ENCODE results near the gene MTPN. TPM values are rescaled to one million over a fixed set of nuclear protein-coding genes. Genes with fewer than 3 reads are reported as not detected.

Gene MTPN
- total RNA-seq, 1 experiment from 2014 or later, result 98.2 TPM

DNA sequence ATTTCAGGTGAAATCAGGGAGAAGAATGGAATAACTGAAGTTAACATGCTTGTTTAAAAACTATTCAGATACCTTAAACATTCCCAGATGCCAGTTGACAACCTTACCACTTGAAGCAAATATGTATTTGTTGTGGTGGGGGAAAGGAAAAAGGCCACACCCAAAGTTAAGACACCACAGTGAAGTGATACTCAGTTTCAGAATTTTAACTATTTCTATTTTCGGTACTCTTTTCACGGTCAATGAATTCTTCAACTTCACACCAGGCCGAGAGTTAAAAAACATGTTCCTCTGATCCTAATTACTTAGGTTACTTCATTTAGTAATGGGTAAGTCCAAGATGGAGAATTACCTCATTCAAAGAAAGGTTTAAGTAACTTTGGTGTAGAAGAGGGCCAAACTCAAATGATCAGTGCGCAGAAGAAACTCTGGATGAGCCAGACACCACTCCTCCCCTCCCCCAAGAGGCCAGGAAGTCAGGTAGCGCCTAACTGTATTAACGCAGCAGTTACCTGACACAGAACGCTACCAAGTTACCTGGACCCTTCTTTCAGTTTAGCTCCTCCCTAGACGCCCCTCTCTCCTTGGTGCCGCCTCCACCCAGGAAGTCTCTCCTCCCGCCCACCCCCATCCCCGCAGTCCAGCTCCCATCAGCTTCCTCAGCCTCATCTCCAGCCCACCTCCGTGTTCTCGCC is 700 bp downstream of the MTPN start:
- H3K4me3 Mint-ChIP-seq, result peak overlapping the region; percentile 89 to 100
- H3K27ac Mint-ChIP-seq, result peak overlapping the region; percentile 89 to 98 (median 97); a peak in 6 of 7 replicates

More for the DNA sequence above, 700 bp downstream of the MTPN start:
- Histone ChIP-seq H3K79me1 (ENCODE audit: insufficient read depth, low read depth, low read length, poor library complexity, severe bottlenecking) (peaks cover 2% of the 10 kb centered on the region), H4K8ac (replicated peaks; ENCODE audit: insufficient read length, low read depth, low read length) (no peak overlapping the region), H2BK20ac (ENCODE audit: low read depth, low read length, poor library complexity, severe bottlenecking) (no peak overlapping the region), H2BK120ac (ENCODE audit: low read depth, low read length, poor library complexity, severe bottlenecking) (no peak overlapping the region), H2AFZ (ENCODE audit: low read length) (peak overlapping the region; percentile 71), H4K91ac (ENCODE audit: insufficient read length, low read depth, low read length) (no peak overlapping the region), H3K4me2 (ENCODE audit: insufficient read depth, insufficient read length, low read length) (peak overlapping the region; percentile 88), H3K14ac (ENCODE audit: insufficient read depth, low read length) (0 out of 2 replicates have a peak overlapping the region, but pooled peaks have one; percentile 69), H3K4ac (ENCODE audit: low read depth, low read length) (no peak overlapping the region), H2BK5ac (ENCODE audit: insufficient read length, low read length) (no peak overlapping the region), H2AK5ac (ENCODE audit: insufficient read length, low read length) (no peak overlapping the region), H3K27me3 (ENCODE audit: insufficient read depth, low read length) (no peaks in the 10 kb centered on the region), H3K23me2 (ENCODE audit: insufficient read length, low read depth, low read length, poor library complexity, severe bottlenecking) (peaks cover 4% of the 10 kb centered on the region), H3T11ph (ENCODE audit: low read length) (no peak overlapping the region), H4K20me1 (ENCODE audit: control insufficient read depth, insufficient read depth, insufficient read length) (no peaks in the 10 kb centered on the region), H4K5ac (ENCODE audit: insufficient read length, low read depth, low read length) (no peak overlapping the region), H2BK15ac (ENCODE audit: low read depth, low read length) (no peak overlapping the region), H3K9me3 (ENCODE audit: control insufficient read depth, low read depth, low read length) (no peaks in the 10 kb centered on the region), H3K18ac (ENCODE audit: insufficient read length, low read depth, low read length) (no peak overlapping the region), H3K56ac (ENCODE audit: insufficient read length, low read depth, low read length) (no peak overlapping the region), H3K79me2 (ENCODE audit: insufficient read depth, low read length) (peaks cover 18% of the 10 kb centered on the region), H3K23ac (ENCODE audit: insufficient read length, low read depth, low read length) (no peak overlapping the region), H3K27ac (ENCODE audit: insufficient read length, low read depth, low read length) (peak overlapping the region; percentile 15), H2BK12ac (ENCODE audit: insufficient read length, low read depth, low read length) (peak overlapping the region; percentile 65), H3K4me1 (ENCODE audit: insufficient read depth, low read length) (no peaks in the 10 kb centered on the region; the same call in 1 of the 2 replicates), H3K9ac (ENCODE audit: extremely low read depth, insufficient read length, low read length) (peak overlapping the region; percentile 78)
- peaks cover 0 to 7% (median 2%) of the 10 kb centered on the region in 3 experiments; a peak in 3 of 7 replicates for H3K36me3 Mint-ChIP-seq (ENCODE audit: insufficient read depth in 1 of 3, low read depth in 3 of 3)
- peaks cover 0 to 4% of the 10 kb centered on the region in 2 experiments; a peak in 3 of 5 replicates for H3K9me3 Mint-ChIP-seq
- TF ChIP-seq, protein P1, sequence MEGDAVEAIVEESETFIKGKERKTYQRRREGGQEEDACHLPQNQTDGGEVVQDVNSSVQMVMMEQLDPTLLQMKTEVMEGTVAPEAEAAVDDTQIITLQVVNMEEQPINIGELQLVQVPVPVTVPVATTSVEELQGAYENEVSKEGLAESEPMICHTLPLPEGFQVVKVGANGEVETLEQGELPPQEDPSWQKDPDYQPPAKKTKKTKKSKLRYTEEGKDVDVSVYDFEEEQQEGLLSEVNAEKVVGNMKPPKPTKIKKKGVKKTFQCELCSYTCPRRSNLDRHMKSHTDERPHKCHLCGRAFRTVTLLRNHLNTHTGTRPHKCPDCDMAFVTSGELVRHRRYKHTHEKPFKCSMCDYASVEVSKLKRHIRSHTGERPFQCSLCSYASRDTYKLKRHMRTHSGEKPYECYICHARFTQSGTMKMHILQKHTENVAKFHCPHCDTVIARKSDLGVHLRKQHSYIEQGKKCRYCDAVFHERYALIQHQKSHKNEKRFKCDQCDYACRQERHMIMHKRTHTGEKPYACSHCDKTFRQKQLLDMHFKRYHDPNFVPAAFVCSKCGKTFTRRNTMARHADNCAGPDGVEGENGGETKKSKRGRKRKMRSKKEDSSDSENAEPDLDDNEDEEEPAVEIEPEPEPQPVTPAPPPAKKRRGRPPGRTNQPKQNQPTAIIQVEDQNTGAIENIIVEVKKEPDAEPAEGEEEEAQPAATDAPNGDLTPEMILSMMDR (conservative IDR thresholded peaks at IDR 0.05), result no peak
- peaks cover 8 to 10% of the 10 kb centered on the region in 2 experiments for H3K4me1 Mint-ChIP-seq
- no CpG with 5 or more reads among the region's 13 CpGs for WGBS (ENCODE audit: extremely low coverage, insufficient read length, low lambda C conversion rate)
- no peaks in the 10 kb centered on the region; the same call in 1 of the 2 replicates for H3K27me3 Mint-ChIP-seq (ENCODE audit: low read depth)
- DNase-seq, result peak; percentile 69

Data from H9 (cell line).